Activated CD8-positive, alpha-beta memory T cell treated with anti-CD3 and anti-CD28 coated beads for 36 hours (primary cell): ENCODE data around the gene C1QB. TPM values are rescaled to one million over a fixed set of nuclear protein-coding genes. Genes with fewer than 3 reads are reported as not detected.
"Not testable (repeated sequence)": the region's sequence is repeated elsewhere in the genome, so short reads cannot be mapped to it uniquely, and the experiment has no call there.

ENCODE experiments used
- CTCF ChIA-PET: fragments of 350-600 bp; sonication (Branson Sonifier 250); formaldehyde crosslinking; loops from one replicate; lab custom pipeline; 2021; ENCODE audit warnings: antibody characterized with exemption; lab: Charles Lee
- POLR2A ChIA-PET: fragments of 350-600 bp; sonication (Branson Sonifier 250); formaldehyde crosslinking; loops from one replicate; lab custom pipeline; 2021; ENCODE audit warnings: antibody characterized with exemption; lab: Charles Lee
- total RNA-seq, 2 experiments: library from RNA; stranded (reverse); gene quantifications; one replicate each; pipeline ENCODE4 v1.2.3, GENCODE V29; 2021

Gene C1QB
- total RNA-seq, 2 experiments from 2014 or later, result not detected

DNA sequence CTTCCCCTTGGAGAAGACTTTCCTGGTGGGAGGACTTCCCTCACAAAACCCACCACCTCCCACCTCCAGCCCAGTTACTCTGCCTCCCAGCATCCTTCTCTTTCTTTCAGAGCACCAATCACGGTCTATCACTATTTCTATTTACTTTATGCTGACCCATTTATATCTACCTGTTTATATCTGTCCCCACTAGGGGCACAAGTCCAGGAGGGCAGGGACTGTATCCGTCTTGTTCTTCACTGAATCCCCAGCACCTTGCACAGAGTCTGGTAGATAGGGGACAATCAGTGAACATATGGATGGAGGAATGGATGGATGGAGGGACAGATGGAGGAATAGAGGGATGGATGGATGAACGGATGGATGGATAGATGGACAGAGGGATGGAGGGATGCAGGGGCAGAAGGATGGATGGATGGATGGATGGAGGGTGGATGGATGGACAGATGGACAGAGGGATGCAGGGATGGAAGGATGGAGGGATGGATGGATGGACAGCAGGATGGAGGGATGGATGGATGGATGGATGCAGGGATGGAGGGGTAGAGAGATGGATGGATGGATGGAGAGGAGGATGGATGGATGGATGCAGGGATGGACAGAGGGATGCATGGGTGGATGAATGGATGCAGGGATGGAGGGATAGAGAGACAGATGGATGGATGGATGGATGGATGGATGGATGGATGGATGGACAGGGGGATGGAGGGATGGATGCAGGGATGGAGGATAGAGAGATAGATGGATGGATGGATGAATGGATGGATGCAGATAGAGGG is 5.5 kb downstream of the C1QB start:
- POLR2A ChIA-PET, result no interaction called here
- CTCF ChIA-PET, result no interaction called here

DNA sequence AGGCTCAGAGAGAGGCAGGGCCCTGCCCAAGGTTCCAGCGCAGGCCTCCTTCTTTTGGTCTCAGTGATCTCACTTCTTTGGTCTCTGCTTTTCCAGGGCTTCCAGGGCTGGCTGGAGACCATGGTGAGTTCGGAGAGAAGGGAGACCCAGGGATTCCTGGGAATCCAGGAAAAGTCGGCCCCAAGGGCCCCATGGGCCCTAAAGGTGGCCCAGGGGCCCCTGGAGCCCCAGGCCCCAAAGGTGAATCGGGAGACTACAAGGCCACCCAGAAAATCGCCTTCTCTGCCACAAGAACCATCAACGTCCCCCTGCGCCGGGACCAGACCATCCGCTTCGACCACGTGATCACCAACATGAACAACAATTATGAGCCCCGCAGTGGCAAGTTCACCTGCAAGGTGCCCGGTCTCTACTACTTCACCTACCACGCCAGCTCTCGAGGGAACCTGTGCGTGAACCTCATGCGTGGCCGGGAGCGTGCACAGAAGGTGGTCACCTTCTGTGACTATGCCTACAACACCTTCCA is 7.7 kb downstream of the C1QB start:
- CTCF ChIA-PET, result no interaction called here

DNA sequence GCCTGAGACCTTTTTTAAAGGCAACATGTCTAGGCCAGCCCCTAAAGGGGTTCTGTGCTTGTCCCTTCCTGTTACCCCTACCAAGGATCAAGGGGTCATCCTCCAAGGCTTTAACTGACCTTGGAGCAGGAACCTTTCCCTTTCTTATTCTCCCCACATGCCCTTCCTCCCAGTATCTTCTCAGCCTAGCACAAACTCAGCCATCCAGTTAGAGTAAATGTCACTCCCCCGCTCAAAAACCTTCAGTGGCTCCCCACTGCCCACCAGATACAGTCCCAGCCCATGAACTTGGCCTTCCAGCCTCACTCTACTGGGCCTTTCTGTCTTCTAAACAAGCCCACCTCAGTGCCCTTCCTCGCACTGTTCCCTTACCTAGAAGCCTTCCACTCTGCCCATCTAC is 8.8 kb downstream of the C1QB start:
- ChIA-PET CTCF (interaction anchor here (1.0 kb wide), 1 partner anchor 20 kb away, joined by 3 read pairs; no protein-coding TSS in a partner anchor), POLR2A (no interaction called here)

More for the DNA sequence above, 7.7 kb downstream of the C1QB start:
- POLR2A ChIA-PET, result no interaction called here

DNA sequence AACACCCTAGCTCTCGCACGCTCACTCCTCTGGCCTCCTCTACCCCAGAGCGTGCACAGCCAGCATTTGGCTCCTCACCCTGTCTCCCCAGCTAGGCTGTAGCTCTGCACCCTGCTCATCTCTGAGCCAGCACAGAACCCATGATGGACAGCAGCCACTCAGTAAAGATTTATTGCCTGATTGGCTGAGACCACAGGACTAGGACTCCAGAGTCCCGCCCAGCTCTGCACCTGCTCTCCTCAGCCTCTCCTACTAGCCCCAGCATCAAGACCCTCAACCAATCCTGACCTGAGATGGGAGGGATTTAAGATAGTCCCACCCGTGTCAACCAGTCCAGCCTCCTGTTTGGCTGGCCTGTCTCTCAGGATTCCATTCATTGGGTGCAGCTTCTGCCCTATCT is 9.3 kb downstream of the C1QB start:
- CTCF ChIA-PET, result interaction anchor here (1.0 kb wide), 2 partner anchors 11 to 21 kb away, joined by 3 read pairs; no protein-coding TSS in a partner anchor
- POLR2A ChIA-PET, result no interaction called here

DNA sequence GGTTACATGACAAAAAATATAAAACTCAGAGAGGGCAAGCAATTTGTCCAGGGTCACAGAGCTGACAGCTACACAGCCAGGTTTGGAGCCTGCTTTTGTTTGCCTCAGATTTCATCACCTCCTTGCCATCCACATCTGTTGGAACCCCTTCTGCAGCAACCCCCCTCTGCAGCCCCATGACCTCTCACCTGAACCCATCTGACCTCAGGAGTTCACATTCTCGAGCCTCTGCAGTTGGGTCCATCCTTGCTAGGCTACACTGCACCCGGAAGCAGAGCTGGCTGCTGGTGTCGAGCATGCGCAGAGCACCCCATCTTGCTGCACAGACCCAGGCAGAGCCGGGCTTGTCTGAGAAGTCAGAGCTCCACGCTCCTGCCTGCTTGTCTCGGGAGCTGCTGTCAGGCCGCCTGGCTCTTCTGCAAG is 10.0 kb downstream of the C1QB start:
- ChIA-PET POLR2A (no interaction called here), CTCF (interaction anchor here (1.0 kb wide), 2 partner anchors 12 to 21 kb away, joined by 3 read pairs; no protein-coding TSS in a partner anchor)

DNA sequence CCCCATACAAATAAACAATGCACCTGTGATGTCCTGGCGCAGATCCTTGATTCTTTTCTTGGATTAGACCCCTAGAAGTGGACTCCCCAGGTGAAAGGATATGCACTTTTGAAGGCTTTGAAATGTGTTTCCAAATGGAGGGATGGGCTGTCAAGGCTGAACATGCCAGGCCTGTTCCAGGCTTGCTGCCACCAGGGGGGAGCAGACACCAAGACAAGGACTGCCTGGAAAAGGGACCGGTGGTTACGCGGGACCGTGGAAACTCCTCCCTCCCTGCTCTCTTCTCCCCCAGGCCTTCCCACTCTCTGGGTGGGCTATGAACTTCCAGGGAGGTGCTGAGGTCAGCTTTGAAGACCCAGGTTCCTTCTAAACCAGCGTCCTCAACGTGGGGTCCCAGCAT is 12.7 kb downstream of the C1QB start:
- ChIA-PET POLR2A (no interaction called here), CTCF (no interaction called here)

DNA sequence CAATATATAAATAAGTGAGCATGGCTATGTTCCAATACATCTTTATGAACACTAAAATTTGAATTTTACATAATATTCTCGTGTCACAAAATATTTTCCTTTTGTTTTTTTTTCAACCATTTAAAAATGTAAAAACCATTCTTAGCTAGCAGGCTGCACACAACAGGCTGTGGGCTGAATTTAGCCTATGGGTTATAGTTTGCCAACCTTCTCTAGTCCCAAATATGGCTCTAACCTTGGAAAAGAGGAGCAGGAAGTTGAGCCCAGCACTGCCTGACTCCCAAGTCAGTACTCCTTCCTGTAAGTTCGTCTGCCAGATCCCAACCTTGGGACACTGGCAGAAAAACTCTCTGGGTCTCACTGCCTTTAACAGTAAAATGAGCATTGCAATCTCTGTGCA is 13.4 kb downstream of the C1QB start:
- POLR2A ChIA-PET, result no interaction called here
- CTCF ChIA-PET, result no interaction called here

DNA sequence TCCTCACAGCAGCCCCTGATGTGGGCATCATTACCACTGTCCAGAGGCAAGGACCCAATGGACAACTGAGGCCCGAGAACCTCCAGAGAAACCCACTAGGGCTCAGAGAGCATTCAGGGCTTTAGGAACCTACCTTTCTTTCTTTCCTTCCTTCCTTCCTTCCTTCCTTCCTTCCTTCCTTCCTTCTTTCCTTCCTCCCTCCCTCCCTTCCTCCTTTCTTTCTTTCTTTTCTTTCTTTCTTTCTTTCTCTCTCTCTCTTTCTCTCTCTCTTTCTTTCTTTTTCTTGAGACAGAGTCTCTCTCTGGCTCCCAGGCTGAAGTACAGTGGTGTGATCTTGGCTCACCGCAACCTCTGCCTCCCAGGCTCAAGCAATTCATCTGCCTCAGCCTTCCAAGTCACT is 15.8 kb downstream of the C1QB start:
- POLR2A ChIA-PET, CTCF ChIA-PET: not testable (repeated sequence)

DNA sequence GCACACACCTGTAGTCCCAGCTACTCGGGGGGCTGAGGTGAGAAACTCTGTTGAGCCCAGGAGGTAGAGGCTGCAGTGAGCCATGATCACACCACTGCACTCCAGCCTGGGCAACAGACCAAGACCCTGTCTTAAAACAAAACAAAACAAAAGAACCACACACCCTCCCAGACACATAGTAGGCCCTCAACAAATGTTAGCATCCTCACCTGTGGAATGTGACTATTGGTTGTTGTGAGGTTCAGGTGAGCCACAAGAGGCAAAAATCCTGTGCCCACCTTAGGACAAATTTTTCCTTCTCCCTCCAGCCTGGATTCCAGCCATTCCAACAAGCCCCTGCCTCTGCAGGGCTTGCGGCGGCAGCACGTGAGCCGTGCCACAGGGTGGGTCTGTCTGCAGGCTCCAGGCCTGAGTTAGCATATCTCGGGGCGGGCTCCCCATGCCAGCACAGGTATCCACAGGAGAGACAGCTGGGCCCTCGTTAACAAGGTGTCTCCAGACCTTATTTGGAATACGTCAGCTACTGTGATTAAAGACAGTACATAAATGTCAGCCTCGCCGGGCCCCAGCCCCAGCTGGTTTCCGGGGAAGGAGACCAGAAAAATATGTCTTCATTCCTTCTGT is 17.4 kb downstream of the C1QB start:
- CTCF ChIA-PET, result no interaction called here

DNA sequence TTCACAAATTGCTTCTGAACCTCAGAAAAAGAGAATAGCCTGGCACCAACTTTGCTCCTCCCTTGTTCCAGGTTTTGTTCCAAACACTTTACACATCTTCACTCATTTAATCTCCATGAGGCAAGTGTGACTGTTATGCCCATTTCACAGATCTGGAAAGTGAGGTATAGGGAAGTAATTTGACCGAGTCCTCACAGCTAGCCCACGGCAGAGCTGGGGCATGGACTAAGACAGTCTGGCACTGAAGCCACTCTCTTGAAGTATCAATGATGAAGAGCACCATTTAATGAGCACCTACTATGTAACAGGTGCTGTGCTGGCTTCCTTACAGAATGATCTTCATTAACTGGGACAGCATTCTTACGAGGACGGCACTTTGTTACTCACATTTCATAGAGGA is 19.0 kb downstream of the C1QB start:
- ChIA-PET CTCF (interaction anchor here (2.4 kb wide), 1 partner anchor 32 kb away, joined by 7 read pairs; no protein-coding TSS in a partner anchor), POLR2A (no interaction called here)

More for the DNA sequence above, 17.4 kb downstream of the C1QB start:
- POLR2A ChIA-PET, result no interaction called here

DNA sequence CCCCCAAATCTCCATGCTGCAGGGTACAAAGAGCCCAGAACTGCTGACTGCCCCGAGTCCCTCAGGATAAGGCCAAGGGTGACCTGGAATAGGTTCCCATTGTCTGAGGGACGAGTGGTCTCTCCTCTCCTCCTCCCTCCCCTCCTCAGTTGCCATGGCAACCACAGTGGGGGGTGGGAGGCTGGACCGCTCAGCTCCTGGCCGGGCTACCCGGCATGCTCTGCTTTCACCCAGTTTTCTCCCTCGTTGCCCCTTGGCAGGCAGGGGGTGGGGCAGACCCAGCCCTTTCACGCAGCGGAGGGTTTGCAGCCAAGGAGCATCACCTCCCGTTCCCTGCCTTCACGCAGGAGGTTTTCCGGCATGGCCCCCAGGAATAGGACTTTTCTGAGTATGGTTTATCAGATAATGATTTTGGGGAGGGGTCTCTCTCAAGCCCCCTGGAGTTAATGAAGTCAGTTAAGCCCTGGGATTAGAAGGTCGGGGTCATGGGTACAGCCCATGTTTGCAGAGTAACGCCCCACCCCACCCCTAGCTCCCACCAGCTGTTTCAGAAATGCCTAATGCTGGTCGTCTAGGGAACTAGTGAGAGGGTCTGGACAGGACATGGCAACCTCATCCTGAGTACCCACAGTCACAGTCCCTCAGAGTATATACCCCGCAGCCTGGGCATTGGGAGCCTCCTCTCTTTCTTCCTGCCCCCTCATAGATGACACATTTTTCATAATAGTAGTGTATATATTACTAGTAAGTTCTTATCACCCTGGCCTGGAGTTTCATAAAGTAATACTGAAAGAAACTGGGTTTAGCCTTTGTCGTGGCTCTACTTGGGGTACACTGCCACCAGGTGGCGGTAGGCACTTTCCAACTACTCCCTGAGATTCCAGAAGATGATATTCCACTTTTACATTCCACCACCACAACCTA is 20.7 kb downstream of the C1QB start:
- ChIA-PET CTCF (interaction anchor here (1.2 to 2.4 kb wide), 2 partner anchors 31 to 38 kb away, joined by 3 to 7 read pairs; no protein-coding TSS in a partner anchor), POLR2A (no interaction called here)

DNA sequence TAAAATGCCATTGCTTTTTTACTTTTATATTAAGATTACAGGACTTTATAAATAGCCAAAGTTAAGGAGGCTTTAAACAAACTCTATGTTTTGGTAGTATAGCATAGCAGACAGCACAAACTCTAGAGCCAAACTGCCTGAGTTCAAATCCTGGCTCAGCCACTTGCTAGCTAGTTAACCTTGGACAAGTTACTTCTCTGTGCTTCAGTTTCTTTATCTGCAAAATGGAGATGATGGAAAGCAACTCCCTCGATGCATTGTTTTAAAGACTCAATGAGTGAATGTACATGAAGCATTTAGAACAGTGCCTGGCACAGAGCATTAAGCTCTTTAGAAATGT is 21.3 kb downstream of the C1QB start:
- ChIA-PET POLR2A (no interaction called here), CTCF (interaction anchor here (1.2 kb wide), 1 partner anchor 37 kb away, joined by 3 read pairs; no protein-coding TSS in a partner anchor)

DNA sequence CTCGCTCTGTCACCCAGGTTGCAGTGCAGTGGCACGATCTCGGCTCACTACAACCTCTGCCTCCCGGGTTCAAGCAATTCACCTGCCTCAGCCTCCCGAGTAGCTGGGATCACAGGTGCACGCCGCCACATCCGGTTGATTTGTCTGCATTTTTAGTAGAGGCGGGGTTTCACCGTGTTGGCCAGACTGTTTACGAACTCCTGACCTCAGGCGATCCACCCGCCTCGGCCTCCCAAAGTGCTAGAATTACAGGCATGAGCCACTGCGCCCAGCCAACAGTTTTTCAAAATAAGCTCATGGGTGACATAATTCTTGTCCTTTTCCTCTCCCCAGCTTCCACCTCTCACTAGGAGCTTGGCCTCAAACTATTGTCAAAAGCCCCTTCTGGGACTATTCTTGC is 23.1 kb downstream of the C1QB start:
- CTCF ChIA-PET, result interaction anchor here (0.6 kb wide), 1 partner anchor 25 kb away, joined by 3 read pairs; no protein-coding TSS in a partner anchor
- POLR2A ChIA-PET, result not testable (repeated sequence)

DNA sequence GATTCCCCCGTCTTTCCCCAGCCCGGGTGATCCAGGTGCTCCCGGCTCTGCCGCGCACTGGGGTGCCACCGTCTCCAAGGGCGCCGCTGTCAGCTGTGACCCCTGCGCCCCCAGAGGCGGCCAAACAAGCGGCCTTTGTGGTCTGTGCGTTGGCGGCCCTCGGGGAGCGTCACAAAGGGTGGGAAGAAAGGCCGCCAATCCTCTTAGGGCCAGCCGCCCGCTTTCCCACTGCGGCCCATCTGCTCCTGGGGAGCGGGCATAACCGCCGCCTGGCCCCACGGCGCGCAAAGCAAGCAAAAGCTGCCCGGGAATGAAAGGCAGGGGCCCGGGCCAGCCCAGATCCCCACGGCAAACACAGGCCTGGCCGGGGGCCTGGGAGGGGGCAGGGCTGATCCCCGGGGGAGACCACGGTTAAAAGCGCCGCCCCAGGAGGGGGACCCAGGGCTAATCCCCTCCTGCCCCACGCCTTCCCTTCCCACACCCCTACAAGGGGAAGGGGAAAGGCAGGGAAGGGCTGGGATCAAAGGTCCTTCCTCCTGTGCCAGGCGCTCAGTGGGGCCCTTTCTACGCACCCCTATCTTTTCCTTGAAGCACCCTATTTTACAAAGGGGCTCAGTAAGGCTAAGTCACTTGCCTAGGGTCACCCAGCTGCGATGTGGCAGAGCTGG is 24.0 kb downstream of the C1QB start:
- ChIA-PET CTCF (interaction anchor here (0.6 to 1.3 kb wide), 2 partner anchors 24 to 187 kb away, joined by 3 read pairs; no protein-coding TSS in a partner anchor), POLR2A (no interaction called here)

DNA sequence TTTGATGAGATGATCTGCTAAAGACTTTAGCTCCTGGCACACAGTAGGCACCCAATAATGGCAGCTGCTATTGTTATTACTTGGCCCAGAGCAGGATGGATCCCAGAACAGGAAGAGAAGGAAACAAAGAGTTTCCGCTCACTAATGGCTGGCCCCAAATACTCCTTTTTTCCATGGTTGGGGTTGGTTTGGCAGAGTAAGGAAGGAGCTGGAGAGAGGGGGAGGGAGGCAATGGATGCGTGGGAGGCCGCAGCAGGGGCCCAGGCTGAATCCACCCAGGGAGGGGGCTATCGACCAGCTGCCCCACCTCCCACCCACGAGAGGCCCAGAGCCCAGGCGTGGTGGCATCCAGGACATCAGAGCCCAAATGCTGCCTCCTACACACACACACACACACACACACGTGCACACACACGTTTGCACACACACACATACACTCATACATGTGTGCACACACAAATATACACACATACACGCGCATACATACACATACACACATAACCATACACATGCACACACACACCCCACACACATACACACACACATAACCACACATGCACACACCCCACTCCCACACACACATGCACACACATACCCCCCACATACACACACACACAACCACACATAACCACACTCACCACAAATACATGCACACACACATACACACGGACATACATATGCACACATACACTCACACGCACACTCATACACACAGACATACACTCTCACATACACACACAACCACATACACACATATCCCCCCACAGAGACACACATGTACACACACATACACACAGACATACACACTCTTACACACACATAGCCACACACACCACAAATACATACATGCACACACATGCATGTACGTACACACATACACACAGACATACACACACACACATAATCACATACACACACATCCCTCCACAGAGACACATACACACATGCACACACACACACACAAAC is 25.2 kb downstream of the C1QB start:
- CTCF ChIA-PET, result interaction anchor here (0.6 to 1.3 kb wide), 2 partner anchors 186 to 407 kb away, joined by 3 read pairs; no protein-coding TSS in a partner anchor
- POLR2A ChIA-PET, result no interaction called here

DNA sequence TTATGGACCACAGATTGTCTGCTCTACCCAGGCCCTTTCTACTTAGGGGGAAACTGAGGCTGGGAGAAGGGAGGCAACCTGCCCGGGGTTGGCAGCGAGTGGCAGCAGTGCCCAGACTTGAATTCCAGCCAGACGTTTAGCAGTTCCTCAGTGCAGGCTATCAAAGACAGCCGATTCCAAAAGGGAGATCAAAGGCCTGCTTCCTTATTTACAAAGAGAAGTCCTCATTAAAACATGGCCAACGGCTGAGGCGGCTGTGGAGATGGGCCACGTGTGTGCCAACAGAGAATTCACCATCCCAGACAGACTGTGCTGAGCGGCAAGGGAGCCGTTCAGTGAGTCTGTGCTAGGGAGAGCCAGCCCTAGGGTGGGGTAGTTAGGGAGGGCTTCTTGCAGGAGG is 27.7 kb downstream of the C1QB start:
- POLR2A ChIA-PET, result no interaction called here
- CTCF ChIA-PET, result no interaction called here

DNA sequence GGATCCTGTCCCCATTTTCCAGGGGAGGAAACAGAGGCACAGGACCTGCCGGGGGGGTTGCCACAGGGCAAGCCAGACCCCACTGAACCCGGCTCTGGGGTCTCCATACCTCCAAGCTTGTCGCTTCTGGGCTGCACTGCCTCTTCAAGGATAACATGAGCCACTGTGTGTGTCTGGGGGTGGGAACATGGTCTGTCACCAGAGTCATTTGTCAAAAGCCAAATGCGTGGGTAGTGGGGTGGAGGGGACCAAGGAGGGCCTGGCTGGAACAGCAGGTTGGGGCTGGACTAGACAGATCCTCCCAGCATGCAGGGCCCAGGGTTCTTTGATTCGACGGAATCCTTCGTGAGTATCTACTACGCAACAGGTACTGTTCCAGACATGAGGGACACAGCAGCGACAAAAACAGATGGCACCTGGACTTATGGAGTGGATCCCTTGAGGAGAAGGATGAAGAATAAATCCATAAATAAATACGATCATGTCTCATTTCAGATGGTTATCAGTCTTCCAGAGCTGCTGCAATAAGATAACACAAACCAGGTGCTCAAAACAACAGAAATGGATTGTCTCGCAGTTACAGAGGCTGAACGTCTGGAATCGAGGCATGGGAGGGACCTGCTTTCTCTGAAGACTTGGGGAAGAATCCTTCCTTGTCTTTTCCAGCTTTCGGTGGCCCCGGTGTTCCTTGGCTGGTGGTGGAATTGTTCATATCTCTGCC is 28.7 kb downstream of the C1QB start:
- ChIA-PET CTCF (no interaction called here), POLR2A (no interaction called here)
